HepG2 (cell line): ENCODE measurements around the gene RAB2B. TPM values are rescaled to one million over a fixed set of nuclear protein-coding genes. Genes with fewer than 3 reads are reported as not detected.

Experiments used
- ADNP ChIP-seq: sonication (generic); formaldehyde crosslinking; IDR thresholded peaks from 2 replicates; pipeline ENCODE4 v1.4.0; 2020; ENCODE audit warnings: missing genetic modification reagents
- ARID2 ChIP-seq: sonication (generic); formaldehyde crosslinking; IDR thresholded peaks from 2 replicates; pipeline ENCODE4 v1.8.1; 2022; ENCODE audit warnings: mild to moderate bottlenecking, missing genetic modification reagents, borderline replicate concordance
- ATF7-NPFF ChIP-seq: sonication (generic); formaldehyde crosslinking; IDR thresholded peaks from 2 replicates; pipeline ENCODE4 v1.8.1; 2023; ENCODE audit warnings: mild to moderate bottlenecking, low read depth, missing genetic modification reagents, moderate library complexity
- DNMT1 ChIP-seq: sonication (generic); formaldehyde crosslinking; IDR thresholded peaks from 2 replicates; pipeline ENCODE4 v1.5.1; 2020; ENCODE audit warnings: mild to moderate bottlenecking, missing genetic modification reagents
- ETV5 ChIP-seq: IDR thresholded peaks from 2 replicates; pipeline ENCODE4 v1.6.1; 2018; ENCODE audit warnings: missing biosample characterization, missing genetic modification reagents, inconsistent platforms, borderline replicate concordance
- GTF2F1 ChIP-seq: fragments of 150-350 bp; IDR thresholded peaks from 2 replicates; pipeline ENCODE4 v1.6.1; 2014; ENCODE audit warnings: low read length
- HNRNPK ChIP-seq: fragments of 200-400 bp; formaldehyde crosslinking; IDR thresholded peaks from 2 replicates; pipeline ENCODE4 v1.6.1; 2018; ENCODE audit warnings: low read length, low read depth, moderate library complexity, mild to moderate bottlenecking; ENCODE audit not compliant: poor library complexity, severe bottlenecking
- LCORL ChIP-seq, 2 experiments: fragments of 450-650 bp in 1 of 2; sonication (generic) in 1 of 2; formaldehyde crosslinking in 1 of 2; IDR thresholded peaks; 2 replicates each; pipeline versions ENCODE4 v1.5.0 to v1.6.1; 2017 to 2020; ENCODE audit warnings: antibody characterized with exemption in 1 of 2, missing genetic modification reagents in 1 of 2
- NCOA5 ChIP-seq: sonication (generic); formaldehyde crosslinking; IDR thresholded peaks from 2 replicates; pipeline ENCODE4 v1.4.0; 2020; ENCODE audit warnings: missing genetic modification reagents
- NFKBIZ ChIP-seq: IDR thresholded peaks from 2 replicates; pipeline ENCODE4 v1.6.1; 2018; ENCODE audit warnings: missing genetic modification reagents, missing compliant biosample characterization
- NKX3-1 ChIP-seq: sonication (generic); formaldehyde crosslinking; IDR thresholded peaks from 2 replicates; pipeline ENCODE4 v1.5.0; 2020; ENCODE audit warnings: missing genetic modification reagents
- RFX1 ChIP-seq: fragments of 450-650 bp; IDR thresholded peaks from 2 replicates; pipeline ENCODE4 v1.6.1; 2017
- SNAPC2 ChIP-seq: sonication (generic); formaldehyde crosslinking; IDR thresholded peaks from 2 replicates; pipeline ENCODE4 v1.8.1; 2022; ENCODE audit warnings: mild to moderate bottlenecking, missing genetic modification reagents
- SNRNP70 ChIP-seq: fragments of 200-400 bp; formaldehyde crosslinking; IDR thresholded peaks from 2 replicates; pipeline ENCODE4 v1.6.1; 2017; ENCODE audit warnings: mild to moderate bottlenecking, low read depth, low read length, moderate library complexity
- SP140L ChIP-seq: sonication (generic); formaldehyde crosslinking; IDR thresholded peaks from 2 replicates; pipeline ENCODE4 v1.4.0; 2020; ENCODE audit warnings: missing genetic modification reagents, borderline replicate concordance
- TEF ChIP-seq: sonication (generic); formaldehyde crosslinking; IDR thresholded peaks from 2 replicates; pipeline ENCODE4 v1.5.0; 2020; ENCODE audit warnings: missing genetic modification reagents
- TOPORS ChIP-seq: sonication (generic); formaldehyde crosslinking; IDR thresholded peaks from 2 replicates; pipeline ENCODE4 v1.8.0; 2023; ENCODE audit warnings: mild to moderate bottlenecking, missing genetic modification reagents
- ZFP82 ChIP-seq: sonication (generic); formaldehyde crosslinking; IDR thresholded peaks from 2 replicates; pipeline ENCODE4 v1.5.1; 2020; ENCODE audit warnings: mild to moderate bottlenecking, missing genetic modification reagents, borderline replicate concordance
- ZNF224 ChIP-seq: sonication (generic); formaldehyde crosslinking; IDR thresholded peaks from 2 replicates; pipeline ENCODE4 v1.5.0; 2020; ENCODE audit warnings: mild to moderate bottlenecking, missing genetic modification reagents
- ZNF34 ChIP-seq: sonication (generic); formaldehyde crosslinking; IDR thresholded peaks from 2 replicates; pipeline ENCODE4 v1.4.0; 2020; ENCODE audit warnings: mild to moderate bottlenecking, missing genetic modification reagents, borderline replicate concordance
- ZNF343 ChIP-seq: sonication (generic); formaldehyde crosslinking; IDR thresholded peaks from 2 replicates; pipeline ENCODE4 v1.4.0; 2020; ENCODE audit warnings: mild to moderate bottlenecking, missing genetic modification reagents
- ZNF44 ChIP-seq: sonication (generic); formaldehyde crosslinking; IDR thresholded peaks from 2 replicates; pipeline ENCODE4 v1.5.1; 2020; ENCODE audit warnings: mild to moderate bottlenecking, missing genetic modification reagents
- ZNF547 ChIP-seq: sonication (generic); formaldehyde crosslinking; IDR thresholded peaks from 2 replicates; pipeline ENCODE4 v1.5.1; 2020; ENCODE audit warnings: mild to moderate bottlenecking, missing genetic modification reagents
- ZNF564 ChIP-seq: sonication (generic); formaldehyde crosslinking; IDR thresholded peaks from 2 replicates; pipeline ENCODE4 v1.8.1; 2023; ENCODE audit warnings: mild to moderate bottlenecking, missing genetic modification reagents
- ZNF570 ChIP-seq: sonication (generic); formaldehyde crosslinking; IDR thresholded peaks from 2 replicates; pipeline ENCODE4 v1.4.0; 2020; ENCODE audit warnings: mild to moderate bottlenecking, missing genetic modification reagents, borderline replicate concordance
- ZNF598 ChIP-seq: sonication (generic); formaldehyde crosslinking; IDR thresholded peaks from 2 replicates; pipeline ENCODE4 v1.5.1; 2020; ENCODE audit warnings: mild to moderate bottlenecking, missing genetic modification reagents, borderline replicate concordance
- ZNF609 ChIP-seq: sonication (generic); formaldehyde crosslinking; IDR thresholded peaks from 2 replicates; pipeline ENCODE4 v1.4.0; 2020; ENCODE audit warnings: mild to moderate bottlenecking, missing genetic modification reagents, borderline replicate concordance
- ZNF7 ChIP-seq: IDR thresholded peaks from 2 replicates; pipeline ENCODE4 v1.6.1; 2016; ENCODE audit warnings: missing biosample characterization, missing genetic modification reagents
- polyA plus RNA-seq, 8 experiments: library from polyadenylated mRNA; depleted of rRNA in 3 of 8; stranded (reverse) in 7 of 8; unstranded in 1 of 8; fragments of >200 nt; fragmentation: Illumina TruSeq in 4 of 8; extraction: Trizol in 4 of 8; gene quantifications; 2 replicates each; pipeline versions ENCODE4 v1.2.1 to v1.2.3, GENCODE V29; 2011 to 2016; ENCODE audit warnings: low read depth in 4 of 8, missing spikeins in 1 of 8, mixed read lengths in 1 of 8; ENCODE audit not compliant: insufficient read depth in 1 of 8
- total RNA-seq, 5 experiments: library from RNA; depleted of rRNA; stranded (reverse); fragments of >200 nt; fragmentation: Illumina TruSeq; extraction: Trizol; gene quantifications; 2 replicates each; pipeline ENCODE4 v1.2.3, GENCODE V29; 2016; ENCODE audit warnings: low read depth in 1 of 5

Gene RAB2B
- total and polyA plus RNA-seq, 2 of the 13 experiments (the other 11 are each of a cell fraction or from before 2014, with no cell fraction given), result 36.0 to 60.6 TPM

GRCh38 chr14:21525962-21526671 lies 49.4 kb upstream of the RAB2B start, which contains the start of gene SALL2 (continued):
- TF ChIP-seq NFKBIZ (CRISPR knock-in tag) (no peak), ZFP82 (CRISPR knock-in tag) (no peak), SNAPC2 (CRISPR knock-in tag) (0 out of 2 replicates have a peak, but pooled peaks have one; percentile 75), TOPORS (CRISPR knock-in tag) (no peak), ZNF598 (CRISPR knock-in tag) (no peak), NKX3-1 (no peak), ZNF343 (CRISPR knock-in tag) (no peak), ZNF547 (peak; percentile 37; the same call in 1 of the 2 replicates), ETV5 (CRISPR knock-in tag) (peak; percentile 76; the same call in 1 of the 2 replicates), DNMT1 (CRISPR knock-in tag) (no peak), ZNF564 (CRISPR knock-in tag) (no peak), SNRNP70 (no peak), ARID2 (CRISPR knock-in tag) (no peak), NCOA5 (no peak), ZNF7 (CRISPR knock-in tag) (no peak), ZNF224 (no peak), ATF7-NPFF (CRISPR knock-in tag) (no peak), ZNF34 (CRISPR knock-in tag) (no peak), ADNP (CRISPR knock-in tag) (no peak), ZNF44 (CRISPR knock-in tag) (no peak), GTF2F1 (no peak), SP140L (CRISPR knock-in tag) (no peak), LCORL (IDR thresholded peaks at IDR 0.05) (no peak), LCORL (CRISPR knock-in tag; IDR thresholded peaks at IDR 0.05) (0 out of 2 replicates have a peak, but pooled peaks have one; percentile 41), ZNF609 (peak; percentile 65; the same call in 1 of the 2 replicates), HNRNPK (peak; percentile 82), TEF (CRISPR knock-in tag) (no peak), ZNF570 (CRISPR knock-in tag) (no peak), RFX1 (no peak)
